DOHH2 (cell line): ENCODE measurements around the gene SPTAN1.

Experiments used
- H3F3A ChIP-seq: fragments of 200-600 bp; sonication (generic), shearing (Covaris generic); 2 replicates; pipeline ENCODE4 v1.6.0; 2016; ENCODE audit warnings: antibody characterized with exemption, mild to moderate bottlenecking; ENCODE audit not compliant: control insufficient read depth, insufficient read depth
- H3K27ac ChIP-seq: fragments of 200-600 bp; sonication (generic); 2 replicates; pipeline ENCODE4 v1.5.1; 2014; ENCODE audit warnings: low read depth, mild to moderate bottlenecking, low read length, moderate library complexity
- H3K27me3 ChIP-seq: fragments of 200-600 bp; sonication (generic); 2 replicates; pipeline ENCODE4 v1.6.1; 2014; ENCODE audit warnings: mild to moderate bottlenecking, low read length, mixed read lengths; ENCODE audit not compliant: control insufficient read depth
- H3K36me3 ChIP-seq: fragments of 200-600 bp; sonication (generic); 2 replicates; pipeline ENCODE4 v1.6.1; 2014; ENCODE audit warnings: mild to moderate bottlenecking, low read length, moderate library complexity, mixed read lengths; ENCODE audit not compliant: control insufficient read depth
- H3K4me1 ChIP-seq: fragments of 200-600 bp; sonication (generic); 2 replicates; pipeline ENCODE4 v1.6.1; 2014; ENCODE audit warnings: mild to moderate bottlenecking, low read length, mixed read lengths; ENCODE audit not compliant: control insufficient read depth
- H3K4me2 ChIP-seq: fragments of 200-600 bp; sonication (generic); 2 replicates; pipeline ENCODE4 v1.6.0; 2014; ENCODE audit warnings: mild to moderate bottlenecking, low read length, moderate library complexity
- H3K4me3 ChIP-seq: fragments of 200-600 bp; sonication (generic); 2 replicates; pipeline ENCODE4 v1.5.1; 2014; ENCODE audit warnings: mild to moderate bottlenecking, low read length, mixed read lengths
- H3K79me2 ChIP-seq: fragments of 200-600 bp; sonication (generic); 2 replicates; pipeline ENCODE4 v1.6.1; 2014; ENCODE audit warnings: mild to moderate bottlenecking, low read length, mixed read lengths; ENCODE audit not compliant: control insufficient read depth
- H3K9me2 ChIP-seq: fragments of 200-600 bp; sonication (generic); replicated peaks from 2 replicates; pipeline ENCODE4 v1.6.1; 2014; ENCODE audit warnings: mild to moderate bottlenecking, low read length, mixed read lengths; ENCODE audit not compliant: control insufficient read depth
- H3K9me3 ChIP-seq: fragments of 200-600 bp; sonication (generic); 2 replicates; pipeline ENCODE4 v1.6.1; 2014; ENCODE audit warnings: antibody characterized with exemption, low read length, mixed read lengths; ENCODE audit not compliant: control insufficient read depth, insufficient read depth
- H4K20me1 ChIP-seq: fragments of 200-600 bp; sonication (generic); 2 replicates; pipeline ENCODE4 v1.6.0; 2014; ENCODE audit warnings: low read depth, mild to moderate bottlenecking, antibody characterized with exemption, low read length, moderate library complexity; ENCODE audit not compliant: control insufficient read depth, insufficient read depth
- CTCF ChIP-seq: fragments of 200-600 bp; sonication (generic); IDR thresholded peaks from one replicate; pipeline ENCODE4 v1.5.1; 2014; ENCODE audit warnings: antibody characterized with exemption, mild to moderate bottlenecking, low read depth, low read length; ENCODE audit not compliant: poor library complexity, severe bottlenecking
- EZH2phosphoT487 ChIP-seq: fragments of 200-600 bp; sonication (generic); IDR thresholded peaks from 2 replicates; pipeline ENCODE4 v1.6.1; 2017; ENCODE audit warnings: borderline replicate concordance, mild to moderate bottlenecking, antibody characterized with exemption, low read length, moderate library complexity, mixed read lengths

SPTAN1 gene

GRCh38 chr9:128627906-128628305 lies 75.5 kb downstream of the SPTAN1 start:
- TF ChIP-seq EZH2phosphoT487 (no peak), CTCF (no peak)
- Histone ChIP-seq H3K27me3 (no peaks in the 10 kb centered on the region), H3K9me3 (no peaks in the 10 kb centered on the region), H4K20me1 (no peaks in the 10 kb centered on the region), H3F3A (no peaks in the 10 kb centered on the region), H3K4me1 (no peaks in the 10 kb centered on the region), H3K4me2 (no peak overlapping the region), H3K4me3 (no peak overlapping the region), H3K9me2 (no peaks in the 10 kb centered on the region), H3K79me2 (no peaks in the 10 kb centered on the region), H3K27ac (no peak overlapping the region), H3K36me3 (peaks cover 78% of the 10 kb centered on the region)

GRCh38 chr9:128628471-128629048 lies 76.2 kb downstream of the SPTAN1 start:
- H3K9me3 ChIP-seq: no peaks in the 10 kb centered on the region
- peaks cover 85% of the 10 kb centered on the region for H3K36me3 ChIP-seq
- no peak overlapping the region for H3K27ac ChIP-seq
- H3K79me2 ChIP-seq: no peaks in the 10 kb centered on the region
- H3K27me3 ChIP-seq: no peaks in the 10 kb centered on the region
- H4K20me1 ChIP-seq: no peaks in the 10 kb centered on the region
- no peak overlapping the region for H3K4me3 ChIP-seq
- no peak overlapping the region for H3K4me2 ChIP-seq
- no peaks in the 10 kb centered on the region for H3F3A ChIP-seq
- TF ChIP-seq EZH2phosphoT487 (no peak), CTCF (no peak)
- H3K4me1 ChIP-seq: no peaks in the 10 kb centered on the region
- no peaks in the 10 kb centered on the region for H3K9me2 ChIP-seq

GRCh38 chr9:128629136-128629535 lies 76.7 kb downstream of the SPTAN1 start:
- Histone ChIP-seq H3K4me1 (no peaks in the 10 kb centered on the region), H4K20me1 (no peaks in the 10 kb centered on the region), H3K27ac (no peak overlapping the region), H3K9me3 (no peaks in the 10 kb centered on the region), H3K79me2 (no peaks in the 10 kb centered on the region), H3K36me3 (peaks cover 89% of the 10 kb centered on the region), H3F3A (no peaks in the 10 kb centered on the region), H3K4me3 (no peak overlapping the region), H3K9me2 (no peaks in the 10 kb centered on the region), H3K27me3 (no peaks in the 10 kb centered on the region), H3K4me2 (no peak overlapping the region)
- TF ChIP-seq CTCF (no peak), EZH2phosphoT487 (no peak)
